HEK293T (cell line): ENCODE results near the gene SLC8B1.

ENCODE experiments used
- CTCF ChIA-PET: fragments of 350-600 bp; formaldehyde crosslinking; extraction: SDS; loops from one replicate; lab custom pipeline; 2021; ENCODE audit warnings: antibody characterized with exemption, inconsistent platforms; lab: Yijun Ruan, JAX
- POLR2A ChIA-PET: fragments of 350-600 bp; formaldehyde crosslinking; extraction: SDS; loops from one replicate; lab custom pipeline; 2020; ENCODE audit warnings: antibody characterized with exemption, inconsistent platforms; lab: Yijun Ruan, JAX
- DNase-seq: peaks from one replicate; pipeline ENCODE4 v3.0.0; 2012; ENCODE audit warnings: mixed read lengths; ENCODE audit errors: extremely low spot score
- ARNT ChIP-seq: fragments of 450-650 bp; IDR thresholded peaks from 2 replicates; pipeline ENCODE4 v1.6.1; 2017; ENCODE audit warnings: mild to moderate bottlenecking
- BHLHE40 ChIP-seq: fragments of 450-650 bp; IDR thresholded peaks from 2 replicates; pipeline ENCODE4 v1.6.1; 2016; ENCODE audit warnings: mild to moderate bottlenecking, moderate library complexity, borderline replicate concordance
- CTBP1 ChIP-seq: fragments of 450-650 bp; IDR thresholded peaks from 2 replicates; pipeline ENCODE4 v1.6.1; 2016; ENCODE audit warnings: borderline replicate concordance
- ELF4 ChIP-seq: fragments of 450-650 bp; IDR thresholded peaks from 2 replicates; pipeline ENCODE4 v1.6.1; 2017; ENCODE audit warnings: antibody characterized with exemption
- FOXA1 ChIP-seq: fragments of 450-650 bp; IDR thresholded peaks from 2 replicates; pipeline ENCODE4 v1.6.1; 2016; ENCODE audit warnings: mild to moderate bottlenecking
- FOXK2 ChIP-seq: fragments of 450-650 bp; IDR thresholded peaks from 2 replicates; pipeline ENCODE4 v1.6.1; 2016; ENCODE audit warnings: mild to moderate bottlenecking
- FOXM1 ChIP-seq: fragments of 450-650 bp; IDR thresholded peaks from 2 replicates; pipeline ENCODE4 v1.6.1; 2017; ENCODE audit warnings: mild to moderate bottlenecking, borderline replicate concordance
- HDGF ChIP-seq: fragments of 450-650 bp; IDR thresholded peaks from 2 replicates; pipeline ENCODE4 v1.6.1; 2017; ENCODE audit warnings: antibody characterized with exemption, borderline replicate concordance
- L3MBTL2 ChIP-seq: fragments of 450-650 bp; conservative IDR thresholded peaks from 2 replicates; pipeline ENCODE4 v1.6.1; 2016; ENCODE audit warnings: mild to moderate bottlenecking
- LEF1 ChIP-seq: fragments of 450-650 bp; IDR thresholded peaks from 2 replicates; pipeline ENCODE4 v1.6.1; 2017; ENCODE audit warnings: mild to moderate bottlenecking, borderline replicate concordance
- NFRKB ChIP-seq: fragments of 450-650 bp; IDR thresholded peaks from 2 replicates; pipeline ENCODE4 v1.6.1; 2016; ENCODE audit warnings: mild to moderate bottlenecking, moderate library complexity
- PKNOX1 ChIP-seq: fragments of 450-650 bp; IDR thresholded peaks from 2 replicates; pipeline ENCODE4 v1.6.1; 2016
- SP1 ChIP-seq: fragments of 450-650 bp; IDR thresholded peaks from 2 replicates; pipeline ENCODE4 v1.6.1; 2017
- SUZ12 ChIP-seq: fragments of 450-650 bp; IDR thresholded peaks from 2 replicates; pipeline ENCODE4 v1.6.1; 2016; ENCODE audit warnings: mild to moderate bottlenecking
- TARDBP ChIP-seq: fragments of 450-650 bp; IDR thresholded peaks from 2 replicates; pipeline ENCODE4 v1.6.1; 2016
- ZNF384 ChIP-seq: fragments of 450-650 bp; IDR thresholded peaks from 2 replicates; pipeline ENCODE4 v1.6.1; 2016

The SLC8B1 gene

DNA sequence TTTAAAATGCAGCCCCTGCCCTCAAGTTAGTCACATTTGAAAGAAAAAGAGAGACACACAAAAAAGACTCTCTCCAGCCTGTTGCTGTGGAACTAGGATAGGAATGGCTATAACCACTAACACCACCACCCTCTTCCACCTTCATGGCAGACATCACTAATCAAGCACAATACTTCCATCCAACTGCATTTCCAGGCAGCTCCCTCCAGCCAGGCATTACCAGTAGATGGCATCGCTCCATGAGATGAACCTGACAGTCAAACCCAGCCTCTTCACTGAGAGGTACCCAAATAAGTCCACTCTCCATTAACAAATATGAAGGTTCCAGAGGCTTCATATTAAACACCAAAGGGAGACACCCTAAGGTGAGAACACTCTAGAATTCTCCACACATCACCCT lies 24.4 kb downstream of the SLC8B1 start:
- TF ChIP-seq ELF4 (no peak), NFRKB (no peak), L3MBTL2 (no peak), SUZ12 (no peak), BHLHE40 (no peak), ZNF384 (no peak), FOXM1 (no peak), TARDBP (no peak)
- DNase-seq, result no peak
- ChIA-PET CTCF (no interaction called here), POLR2A (interaction anchor here (1.3 kb wide), 1 partner anchor 112 kb away, joined by 3 read pairs; the partner anchor contains the start of gene SDSL)

- no peak for TF ChIP-seq L3MBTL2
- no peak for TF ChIP-seq HDGF
- TF ChIP-seq BHLHE40, result no peak
- TF ChIP-seq ELF4, result no peak
- TF ChIP-seq CTBP1, result no peak
- TF ChIP-seq FOXK2, result no peak
- no peak for TF ChIP-seq SP1
- no peak for TF ChIP-seq FOXA1
- TF ChIP-seq NFRKB, result no peak
- TF ChIP-seq ARNT, result no peak
- DNase-seq, result no peak
- ChIA-PET POLR2A (no interaction called here), CTCF (no interaction called here)
These were observed 28.5 kb downstream of the SLC8B1 start for GRCh38 chr12:113306382-113306781.

DNA sequence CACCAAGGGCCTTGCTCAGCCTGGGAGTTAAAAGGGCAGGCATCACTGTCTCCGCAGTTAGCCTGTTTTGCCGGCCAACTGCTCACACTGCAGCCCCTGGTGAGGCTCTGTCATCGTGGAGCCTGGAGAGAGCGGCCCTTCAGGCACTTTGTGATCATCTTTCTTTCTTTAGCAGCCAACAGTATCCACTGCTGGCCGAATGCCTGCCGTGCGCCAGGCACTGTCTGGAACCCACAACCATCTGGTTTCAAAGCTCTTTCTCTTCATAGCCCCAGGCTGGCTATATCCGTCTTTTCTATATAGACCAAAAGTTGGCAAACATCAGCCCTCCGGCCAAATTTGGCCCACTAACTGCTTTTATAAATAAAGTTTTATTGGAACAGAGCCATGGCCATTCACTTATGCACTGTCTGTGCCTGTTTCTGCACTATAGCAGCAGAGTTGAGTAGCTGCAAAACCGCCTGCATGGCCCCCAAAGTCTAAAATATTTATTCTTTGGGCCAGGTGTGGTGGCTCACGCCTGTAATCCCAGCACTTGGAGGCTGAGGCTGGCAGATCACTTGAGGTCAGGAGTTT lies 29.5 kb downstream of the SLC8B1 start:
- no peak for DNase-seq
- TF ChIP-seq FOXM1, result no peak
- no peak for TF ChIP-seq HDGF
- no peak for TF ChIP-seq TARDBP
- no peak for TF ChIP-seq SUZ12
- POLR2A ChIA-PET, result no interaction called here
- CTCF ChIA-PET, result no interaction called here

- POLR2A ChIA-PET, result no interaction called here
- DNase-seq, result no peak
- TF ChIP-seq BHLHE40 (no peak), TARDBP (no peak), HDGF (no peak), FOXA1 (no peak), PKNOX1 (no peak), CTBP1 (no peak), ELF4 (no peak), ARNT (no peak), FOXK2 (no peak), L3MBTL2 (no peak), NFRKB (no peak), SUZ12 (no peak)
- CTCF ChIA-PET, result no interaction called here
These were observed 31.8 kb downstream of the SLC8B1 start for GRCh38 chr12:113302886-113303640.

DNA sequence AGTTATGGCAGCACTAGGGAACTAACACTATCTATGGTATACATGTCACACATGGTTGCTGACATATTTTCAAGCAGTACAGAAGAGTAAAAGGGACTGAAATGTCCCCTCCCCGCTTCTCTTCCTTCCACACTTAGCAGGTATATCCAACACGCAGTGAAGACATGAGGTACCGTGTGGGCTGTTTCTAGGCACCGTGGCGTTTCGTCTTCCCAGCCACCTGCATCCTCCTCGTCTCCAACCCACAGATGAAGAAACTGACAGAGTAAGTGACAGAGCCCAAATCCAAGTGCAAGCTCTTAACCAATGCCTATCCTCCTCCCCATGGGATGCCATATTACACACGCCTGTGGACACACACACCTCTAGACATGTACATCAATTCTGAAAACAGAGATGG lies 32.4 kb downstream of the SLC8B1 start:
- ChIA-PET CTCF (no interaction called here), POLR2A (no interaction called here)
- DNase-seq, result no peak
- no peak for TF ChIP-seq L3MBTL2
- no peak for TF ChIP-seq SP1
- TF ChIP-seq ELF4, result no peak
- TF ChIP-seq LEF1, result no peak
- TF ChIP-seq FOXM1, result no peak
- no peak for TF ChIP-seq ARNT
- TF ChIP-seq BHLHE40, result no peak
- TF ChIP-seq FOXK2, result no peak
- no peak for TF ChIP-seq HDGF
- TF ChIP-seq PKNOX1, result no peak
- no peak for TF ChIP-seq CTBP1
- no peak for TF ChIP-seq ZNF384
- no peak for TF ChIP-seq SUZ12

GRCh38 chr12:113301811-113302210 lies 33.1 kb downstream of the SLC8B1 start:
- no peak for DNase-seq
- TF ChIP-seq FOXK2 (no peak), ARNT (no peak), ZNF384 (no peak)
- CTCF ChIA-PET, result no interaction called here
- POLR2A ChIA-PET, result interaction anchor here (1.3 kb wide), 1 partner anchor 120 kb away, joined by 3 read pairs; the partner anchor contains the start of gene SDSL

- POLR2A ChIA-PET, result no interaction called here
- CTCF ChIA-PET, result no interaction called here
- no peak for DNase-seq
- TF ChIP-seq HDGF (no peak), TARDBP (no peak), NFRKB (no peak), ARNT (no peak), CTBP1 (no peak), FOXK2 (no peak), FOXM1 (no peak)
These were observed 35.2 kb downstream of the SLC8B1 start for GRCh38 chr12:113299619-113300237.
